Measurements from ENCODE around the gene SPEM2.

The SPEM2 gene

DNA sequence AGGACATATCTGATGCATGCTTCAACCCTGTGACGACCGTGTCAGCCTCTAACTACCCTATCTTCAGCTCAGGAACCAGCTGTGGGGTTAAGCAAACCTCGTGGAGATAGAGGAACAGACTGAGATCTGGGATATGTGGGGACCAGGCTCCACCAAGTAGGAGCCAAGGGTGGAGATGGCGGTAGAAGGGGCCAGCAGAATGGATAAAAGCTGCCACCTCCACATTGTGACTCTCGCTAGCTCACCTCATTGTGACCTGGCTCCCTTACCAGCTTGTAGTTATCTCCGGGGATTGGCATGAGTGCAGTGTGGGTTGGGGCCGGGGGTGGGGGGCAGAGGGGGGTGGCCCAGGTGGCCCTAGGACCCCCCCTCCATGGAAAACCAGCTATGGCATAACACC lies at the start of gene SPEM2:
SPEM2 (plus strand) TSS at position 301 of the 400 bp plus-strand sequence; CDS start at position 374, 73 bp downstream.
- no peak for DNase-seq (ENCODE audit: low read depth, low spot score)

DNA sequence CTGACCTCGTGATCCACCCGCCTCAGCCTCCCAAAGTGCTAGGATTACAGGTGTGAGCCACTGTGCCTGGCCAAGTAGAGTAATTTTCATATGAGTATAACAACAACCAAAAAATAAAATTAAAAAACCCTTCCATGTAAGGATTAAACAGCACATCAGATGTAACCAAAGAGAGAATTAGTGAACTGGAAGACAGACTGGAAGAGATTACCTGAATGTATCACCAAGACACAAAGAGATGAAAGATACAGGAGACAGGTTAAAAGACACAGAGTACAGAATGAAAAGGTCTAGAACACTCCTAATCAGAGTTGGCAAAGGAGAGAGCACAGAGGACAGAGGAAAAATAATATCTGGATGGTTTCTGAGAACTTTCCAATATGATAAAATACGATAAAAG lies 46.3 kb upstream of the SPEM2 start:
- DNase-seq (ENCODE audit: low read depth, low spot score): no peak

DNA sequence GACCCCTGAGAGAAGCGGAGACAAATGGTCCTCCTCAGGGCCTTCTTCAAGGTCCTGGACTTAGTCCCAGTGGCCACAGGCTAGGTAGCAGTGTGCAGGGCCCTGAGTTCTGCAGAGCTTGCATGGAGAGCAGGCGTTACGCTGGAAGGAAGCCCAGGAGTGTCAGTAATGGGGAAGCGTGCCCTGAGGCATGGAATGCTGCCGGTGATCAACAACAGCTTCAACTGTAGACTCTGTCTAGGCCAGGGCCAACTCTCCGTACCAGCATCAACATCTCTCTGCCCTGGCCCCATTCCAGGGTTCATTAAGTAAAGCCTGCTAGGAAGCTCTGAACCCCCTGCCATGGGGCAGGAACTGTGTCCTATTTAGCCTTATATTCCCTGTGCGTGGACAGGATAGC lies 45.1 kb upstream of the SPEM2 start:
- DNase-seq (ENCODE audit: low read depth, low spot score): peak; percentile 78

DNA sequence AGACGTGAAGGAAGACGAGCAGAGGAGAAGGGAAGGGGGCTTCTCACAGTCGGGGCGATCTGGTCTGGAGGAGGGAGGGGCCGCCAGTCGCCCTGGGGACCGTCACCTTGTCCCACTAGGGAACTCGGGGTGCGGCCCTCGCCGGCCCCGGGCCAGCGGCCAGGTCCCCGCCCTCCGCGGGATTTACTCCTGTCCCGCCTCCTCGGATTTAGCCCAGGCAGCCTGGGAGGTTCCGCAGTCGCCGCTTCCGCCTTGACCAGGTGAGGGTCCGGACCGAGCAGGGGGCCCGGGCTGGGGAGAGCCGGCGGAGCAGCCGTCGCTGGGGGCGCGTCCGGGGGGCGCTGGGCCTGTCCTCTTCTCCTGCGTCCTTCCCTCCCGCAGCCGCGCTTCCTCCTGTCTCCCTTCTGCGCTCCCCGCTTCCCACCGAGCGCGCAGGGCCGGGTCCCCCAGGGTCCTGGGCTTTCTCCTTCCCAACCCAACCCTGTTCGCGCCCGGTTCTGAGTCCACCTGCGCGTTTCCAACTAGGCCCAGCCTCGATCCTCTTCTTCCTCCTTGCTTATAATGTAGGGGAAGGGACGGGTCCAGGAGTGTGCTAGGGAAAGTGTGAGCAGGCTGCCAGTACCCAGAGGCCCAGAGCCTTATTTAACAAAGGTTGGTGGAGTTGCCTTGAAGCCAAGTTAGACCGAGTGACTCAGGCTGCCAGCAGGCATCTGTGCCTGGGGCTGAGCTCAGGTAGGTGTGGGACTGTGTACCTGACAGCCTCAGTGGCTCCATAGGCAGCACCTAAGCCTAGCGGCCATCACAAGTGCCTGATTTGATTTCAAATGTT lies 44.3 kb upstream of the SPEM2 start, which contains the start of gene TNK1:
TNK1 (plus strand) TSS at position 235 of the 829 bp plus-strand sequence. CDS start 1,838 bp downstream, outside the sequence.
- peak; percentile 51 for DNase-seq (ENCODE audit: low read depth, low spot score)

DNA sequence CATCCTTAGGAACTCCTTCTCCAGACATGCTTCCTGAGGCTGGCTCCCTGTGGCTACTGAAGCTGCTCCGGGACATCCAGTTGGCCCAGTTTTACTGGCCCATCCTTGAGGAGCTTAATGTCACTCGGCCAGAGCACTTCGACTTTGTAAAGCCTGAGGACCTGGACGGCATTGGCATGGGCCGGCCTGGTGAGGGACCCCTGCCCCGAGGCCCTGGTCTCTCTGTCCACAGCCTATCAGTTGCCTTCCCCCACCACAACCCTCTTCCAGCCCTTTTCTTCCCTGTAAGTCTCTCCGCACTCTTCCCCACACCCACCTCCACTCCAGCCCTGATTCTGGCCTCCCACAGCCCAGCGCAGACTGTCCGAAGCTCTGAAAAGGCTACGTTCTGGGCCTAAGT lies 42.5 kb upstream of the SPEM2 start:
- DNase-seq (ENCODE audit: low read depth, low spot score): peak; percentile 45

DNA sequence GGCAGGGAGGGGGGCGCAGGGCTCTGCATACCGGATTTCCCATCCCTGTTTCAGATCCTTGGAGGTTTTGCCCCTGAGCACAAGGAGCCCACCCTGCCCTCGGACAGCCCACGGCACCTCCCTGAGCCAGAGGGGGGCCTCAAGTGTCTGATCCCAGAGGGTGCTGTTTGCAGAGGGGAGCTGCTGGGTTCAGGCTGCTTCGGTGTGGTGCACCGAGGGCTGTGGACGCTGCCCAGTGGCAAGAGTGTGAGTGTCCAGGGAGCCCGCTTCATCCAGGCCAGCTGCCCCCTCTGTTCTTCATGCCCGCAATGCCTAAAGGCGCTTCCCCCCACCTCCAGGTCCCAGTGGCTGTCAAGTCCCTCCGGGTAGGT lies 42.1 kb upstream of the SPEM2 start:
- DNase-seq (ENCODE audit: low read depth, low spot score): no peak

DNA sequence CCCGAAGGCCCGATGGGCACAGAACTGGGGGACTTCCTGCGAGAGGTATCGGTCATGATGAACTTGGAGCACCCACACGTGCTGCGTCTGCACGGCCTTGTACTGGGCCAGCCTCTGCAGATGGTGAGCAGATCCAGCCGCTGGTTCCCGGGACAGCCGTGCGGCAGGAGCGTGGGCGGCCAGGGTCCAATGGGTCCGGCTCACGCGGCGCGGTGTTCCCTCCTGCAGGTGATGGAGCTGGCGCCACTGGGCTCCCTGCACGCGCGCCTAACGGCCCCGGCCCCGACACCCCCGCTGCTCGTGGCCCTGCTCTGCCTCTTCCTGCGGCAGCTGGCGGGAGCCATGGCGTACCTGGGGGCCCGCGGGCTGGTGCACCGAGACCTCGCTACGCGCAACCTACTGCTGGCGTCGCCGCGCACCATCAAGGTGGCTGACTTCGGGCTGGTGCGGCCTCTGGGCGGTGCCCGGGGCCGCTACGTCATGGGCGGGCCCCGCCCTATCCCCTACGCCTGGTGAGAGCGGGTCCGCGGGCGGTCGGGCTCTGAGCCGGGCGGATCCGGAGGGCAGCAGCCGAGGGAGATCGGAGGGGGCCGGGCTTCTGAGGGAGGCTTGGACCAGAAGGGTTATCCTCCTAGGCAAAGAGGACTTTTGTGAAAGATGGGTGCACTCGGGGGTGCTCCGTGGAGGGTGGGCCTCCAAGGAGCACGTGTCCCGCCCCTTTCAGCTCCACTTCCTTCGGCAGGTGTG lies 41.5 kb upstream of the SPEM2 start:
- DNase-seq (ENCODE audit: low read depth, low spot score): peak; percentile 87

DNA sequence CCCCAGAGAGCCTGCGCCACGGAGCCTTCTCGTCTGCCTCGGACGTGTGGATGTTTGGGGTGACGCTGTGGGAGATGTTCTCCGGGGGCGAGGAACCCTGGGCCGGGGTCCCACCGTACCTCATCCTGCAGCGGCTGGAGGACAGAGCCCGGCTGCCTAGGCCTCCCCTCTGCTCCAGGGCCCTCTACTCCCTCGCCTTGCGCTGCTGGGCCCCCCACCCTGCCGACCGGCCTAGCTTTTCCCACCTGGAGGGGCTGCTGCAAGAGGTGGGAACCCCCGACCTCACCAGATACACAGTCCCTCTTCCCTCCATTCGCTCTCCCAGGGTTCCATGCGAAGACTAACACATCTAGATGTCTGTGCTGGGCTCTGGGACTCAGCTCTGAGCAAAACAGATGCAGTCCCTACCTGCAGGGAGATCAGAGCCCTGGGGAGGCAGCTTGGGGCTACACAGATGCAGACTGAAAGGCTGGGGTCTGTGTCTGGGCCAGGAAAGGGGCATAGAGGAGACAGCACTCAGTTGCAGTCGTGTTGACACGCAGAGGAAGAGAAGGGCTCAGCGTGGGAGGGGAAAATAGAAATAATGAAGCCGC lies 40.8 kb upstream of the SPEM2 start:
- no peak for DNase-seq (ENCODE audit: low read depth, low spot score)

DNA sequence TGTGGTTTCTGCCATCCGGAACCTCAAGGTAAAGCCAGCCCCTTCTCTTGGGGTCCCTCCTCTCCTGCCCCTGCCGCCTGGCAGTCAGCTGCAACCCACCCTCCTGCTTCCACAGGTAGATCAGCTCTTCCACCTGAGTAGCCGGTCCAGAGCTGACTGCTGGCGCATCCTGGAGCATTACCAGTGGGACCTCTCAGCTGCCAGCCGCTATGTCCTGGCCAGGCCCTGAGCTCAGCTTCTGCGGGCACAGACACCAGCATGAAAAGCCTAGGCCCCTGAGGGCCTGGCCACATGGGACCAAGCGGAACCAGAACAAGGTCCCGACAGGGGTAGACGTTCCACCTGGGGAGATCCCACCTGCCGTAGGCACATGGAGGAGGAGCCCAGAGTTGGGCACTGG lies 36.6 kb upstream of the SPEM2 start:
- DNase-seq (ENCODE audit: low read depth, low spot score): no peak

DNA sequence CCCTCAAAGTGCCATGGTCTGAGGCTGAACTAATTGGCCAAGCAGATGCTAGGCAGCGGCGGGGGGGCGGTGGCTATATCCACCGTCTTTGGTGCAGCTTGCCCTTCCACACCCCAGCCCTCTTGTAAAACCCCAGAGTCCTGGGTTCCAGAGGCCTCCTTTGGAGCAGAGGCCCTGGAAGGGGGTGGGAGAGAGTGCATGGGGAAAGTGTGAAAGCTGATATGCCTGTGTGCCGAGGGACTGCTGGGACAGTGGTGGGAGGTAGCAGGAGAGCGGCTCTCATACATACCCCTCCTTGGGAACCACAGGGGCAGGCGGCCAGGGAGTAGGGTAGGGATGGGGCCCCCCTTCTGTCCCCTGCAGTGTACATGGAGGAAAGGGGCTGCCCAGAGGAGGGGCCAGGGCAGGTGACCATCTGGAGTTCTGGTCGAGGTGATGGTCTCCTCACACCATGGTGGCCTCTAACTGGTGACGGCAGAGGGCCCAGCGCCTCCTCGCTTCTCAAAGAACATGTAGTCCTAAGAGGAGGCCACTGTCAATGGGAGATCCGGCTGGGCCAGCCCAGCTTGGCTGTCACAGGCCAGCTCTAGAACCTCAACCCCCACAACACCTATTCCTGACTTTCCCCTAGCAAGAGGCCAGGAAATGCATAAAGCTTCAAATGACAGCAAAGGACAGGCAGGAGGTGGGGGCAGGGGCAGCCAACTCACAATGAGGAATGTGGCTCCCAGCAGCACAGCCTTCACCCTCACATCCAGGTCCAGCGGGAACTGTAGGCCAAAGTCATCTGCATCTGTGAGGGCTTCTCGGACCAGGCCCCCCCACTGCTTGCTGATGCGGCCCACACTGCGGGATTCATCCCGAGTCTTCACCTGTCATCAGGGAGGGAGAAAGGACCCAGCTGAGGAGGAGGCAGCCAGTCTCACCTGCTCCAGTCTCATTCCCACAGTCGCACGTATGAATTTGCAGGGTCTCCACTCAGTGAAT lies 35.2 kb upstream of the SPEM2 start:
- DNase-seq (ENCODE audit: low read depth, low spot score): no peak

DNA sequence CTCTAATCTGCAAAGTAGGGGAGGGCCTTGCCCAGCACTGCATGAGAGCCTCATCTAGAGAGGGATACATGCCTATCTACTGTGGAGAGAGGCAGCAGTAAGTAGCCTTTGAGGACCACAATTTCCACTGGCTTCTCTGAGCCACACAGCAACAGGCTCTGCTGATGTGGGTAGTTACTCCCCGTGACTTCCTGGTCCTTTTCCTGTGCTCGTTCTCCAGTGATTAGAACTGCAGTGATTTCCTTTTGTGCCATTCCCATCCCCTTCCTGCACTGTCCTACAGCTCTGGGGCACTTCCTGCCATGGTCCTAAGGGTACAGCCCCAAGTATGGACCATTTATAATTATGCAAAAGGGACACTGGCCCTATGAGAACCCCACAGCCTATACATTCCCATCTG lies 34.1 kb upstream of the SPEM2 start:
- DNase-seq (ENCODE audit: low read depth, low spot score): no peak

DNA sequence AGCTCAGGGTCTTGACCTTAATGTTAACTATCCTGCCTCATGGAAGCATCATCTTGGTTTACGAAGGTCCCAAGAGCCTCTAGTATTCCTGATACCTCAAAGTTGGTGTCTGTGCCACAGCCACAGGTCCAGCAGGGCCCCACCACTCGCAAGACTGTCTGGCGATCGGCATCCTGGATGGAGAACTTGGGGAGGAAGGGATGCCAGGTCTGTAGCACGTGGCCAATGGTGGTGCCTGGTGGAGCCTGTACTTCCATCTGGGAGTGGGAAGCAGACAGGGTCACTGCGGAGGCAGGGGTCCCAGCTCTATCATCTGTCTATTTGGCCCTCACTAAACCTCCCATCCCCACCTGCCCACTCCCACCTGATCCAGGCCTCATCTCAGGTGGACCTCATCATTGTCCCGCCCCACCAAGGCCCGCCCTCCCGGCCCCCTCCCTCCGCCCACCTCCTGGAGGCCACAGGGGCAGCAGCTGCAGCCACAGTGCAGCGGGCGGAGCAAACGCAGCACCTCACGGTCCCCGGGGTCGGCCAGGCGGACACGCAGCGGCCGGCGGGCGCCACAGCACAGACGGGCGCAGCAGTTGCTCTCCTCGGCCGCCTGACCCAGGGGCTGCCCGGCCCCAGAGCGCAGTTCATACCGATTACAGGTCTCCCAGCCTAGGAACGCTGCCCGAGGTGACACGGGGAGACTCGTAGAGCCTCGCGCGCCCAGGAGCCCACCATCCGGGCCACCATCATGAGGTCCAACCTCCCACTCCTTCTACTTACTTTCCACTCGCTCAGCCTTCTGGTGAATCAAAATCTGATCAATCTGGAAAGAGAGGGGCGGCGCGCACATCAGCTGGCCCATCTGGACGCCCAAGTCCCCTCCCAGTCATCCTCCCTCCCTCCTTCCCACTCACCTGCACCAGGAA lies 32.5 kb upstream of the SPEM2 start:
- DNase-seq (ENCODE audit: low read depth, low spot score): no peak

DNA sequence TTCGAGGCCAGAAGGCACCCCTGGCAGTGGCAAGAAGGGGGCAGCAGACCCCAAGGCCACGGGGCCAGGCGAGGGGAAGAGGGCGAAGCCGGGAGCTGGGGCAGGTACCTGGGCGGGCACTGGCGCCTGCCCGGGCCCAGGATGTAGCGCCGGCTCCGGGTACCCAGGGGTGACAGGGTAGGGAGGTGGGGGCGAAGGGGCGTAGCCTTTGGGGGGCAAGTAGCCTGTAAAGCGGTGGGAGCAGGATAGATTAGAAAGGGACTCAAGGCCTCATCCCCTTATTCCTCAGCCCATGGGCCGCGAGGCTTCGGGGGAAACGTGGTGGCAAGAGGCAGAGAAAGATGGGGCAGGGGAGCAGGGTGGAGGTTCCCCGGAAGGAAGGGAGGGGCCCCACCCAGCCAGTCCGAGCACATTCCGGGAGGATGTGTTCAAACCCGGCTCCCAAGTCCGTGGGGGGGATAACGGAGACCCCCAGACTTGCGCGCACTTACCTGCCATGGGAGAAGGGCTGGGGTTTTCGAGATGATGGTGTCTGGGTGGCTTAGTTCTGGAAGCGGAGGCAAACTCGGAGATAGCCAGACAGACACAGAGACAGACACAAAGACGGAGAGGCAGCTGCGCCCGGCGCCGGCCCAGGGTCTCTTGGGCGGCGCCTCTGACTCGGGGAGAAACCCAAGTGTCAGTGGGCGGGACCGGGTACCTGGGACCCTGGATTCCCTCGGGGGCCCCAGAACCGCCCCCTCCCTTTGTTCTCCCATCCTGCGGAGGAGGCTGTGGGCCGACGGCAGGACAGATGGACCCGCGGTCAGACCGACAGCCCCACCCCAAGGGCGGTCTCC lies 31.6 kb upstream of the SPEM2 start:
- DNase-seq (ENCODE audit: low read depth, low spot score): peak; percentile 37

DNA sequence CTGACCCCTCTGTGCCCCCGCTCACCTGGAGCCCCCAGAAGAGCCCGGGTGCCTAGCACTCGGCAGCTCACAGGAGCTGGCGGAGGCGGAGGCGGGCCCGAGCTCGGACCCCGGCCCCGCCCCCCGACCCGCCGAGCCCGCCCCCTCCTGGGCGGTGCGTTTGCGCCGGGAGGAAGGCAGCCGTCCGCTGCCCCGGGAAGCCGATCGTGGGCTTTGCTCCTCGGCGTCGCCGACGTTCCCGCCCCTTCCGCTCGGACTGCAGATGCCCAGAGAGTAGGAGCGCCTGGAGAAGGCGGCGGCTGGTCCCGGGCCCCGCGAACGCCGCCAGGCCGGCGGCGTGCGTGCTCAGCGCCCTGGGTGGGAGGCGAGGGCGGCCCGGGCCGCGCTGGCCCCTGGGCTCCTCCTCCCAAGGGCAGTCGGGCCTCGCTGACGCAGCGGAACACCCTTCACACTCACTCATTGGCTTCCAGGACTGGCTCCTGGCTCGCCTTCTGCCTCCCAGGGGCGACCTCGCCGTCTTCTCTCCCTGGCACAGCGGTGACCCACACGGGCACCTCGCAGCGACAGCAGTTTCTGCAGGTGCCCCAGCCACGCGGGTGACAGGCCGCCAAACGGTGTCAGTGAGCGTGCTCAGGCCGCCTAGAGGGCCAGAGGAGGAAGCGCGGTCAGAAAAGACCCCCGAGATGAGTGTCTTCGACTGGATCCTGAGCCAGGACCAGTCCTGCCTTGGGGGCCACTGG lies 30.8 kb upstream of the SPEM2 start, which contains the start of gene PLSCR3:
PLSCR3 (minus strand) TSS at position 74 of the 740 bp plus-strand sequence. CDS start 415 bp downstream, outside the sequence.
- DNase-seq (ENCODE audit: low read depth, low spot score): peak; percentile 80

DNA sequence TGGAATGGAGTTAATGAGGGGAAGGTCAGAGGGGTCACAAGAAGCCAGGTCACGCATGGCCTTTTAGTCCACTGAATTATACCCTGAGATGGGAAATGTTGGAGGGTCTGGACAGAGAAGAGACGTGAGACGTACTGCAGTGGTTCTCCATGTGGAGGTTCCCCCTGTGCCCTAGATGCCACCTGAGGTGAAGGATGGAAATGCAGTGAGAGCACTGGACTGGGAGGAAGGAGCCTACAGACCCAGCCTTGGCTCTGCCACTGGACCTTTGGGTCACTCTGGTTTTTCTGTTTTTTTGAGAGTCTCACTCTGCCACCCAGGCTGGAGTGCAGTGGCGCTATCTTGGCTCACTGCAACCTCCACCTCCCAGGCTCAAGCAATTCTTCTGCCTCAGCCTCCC lies 29.3 kb upstream of the SPEM2 start:
- DNase-seq (ENCODE audit: low read depth, low spot score): no peak

DNA sequence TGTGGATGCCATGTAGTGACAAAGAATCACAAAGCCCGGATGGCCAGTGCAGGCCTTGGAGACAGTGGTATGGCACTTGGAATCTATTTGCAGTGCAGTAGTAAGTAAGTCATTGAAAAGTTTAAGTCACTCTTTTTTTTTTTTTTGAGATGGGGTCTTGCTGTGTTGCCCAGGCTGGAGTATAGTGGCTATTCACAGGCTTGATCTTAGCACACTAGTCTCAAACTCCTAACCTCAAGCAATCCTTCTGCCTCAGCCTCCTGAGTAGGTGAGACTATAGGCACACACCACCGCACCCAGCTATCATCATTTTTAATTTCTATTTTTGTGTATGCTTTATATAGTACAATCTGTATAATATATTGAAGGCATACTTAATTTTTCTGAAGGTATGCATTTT lies 26.8 kb upstream of the SPEM2 start:
- DNase-seq (ENCODE audit: low read depth, low spot score): no peak

DNA sequence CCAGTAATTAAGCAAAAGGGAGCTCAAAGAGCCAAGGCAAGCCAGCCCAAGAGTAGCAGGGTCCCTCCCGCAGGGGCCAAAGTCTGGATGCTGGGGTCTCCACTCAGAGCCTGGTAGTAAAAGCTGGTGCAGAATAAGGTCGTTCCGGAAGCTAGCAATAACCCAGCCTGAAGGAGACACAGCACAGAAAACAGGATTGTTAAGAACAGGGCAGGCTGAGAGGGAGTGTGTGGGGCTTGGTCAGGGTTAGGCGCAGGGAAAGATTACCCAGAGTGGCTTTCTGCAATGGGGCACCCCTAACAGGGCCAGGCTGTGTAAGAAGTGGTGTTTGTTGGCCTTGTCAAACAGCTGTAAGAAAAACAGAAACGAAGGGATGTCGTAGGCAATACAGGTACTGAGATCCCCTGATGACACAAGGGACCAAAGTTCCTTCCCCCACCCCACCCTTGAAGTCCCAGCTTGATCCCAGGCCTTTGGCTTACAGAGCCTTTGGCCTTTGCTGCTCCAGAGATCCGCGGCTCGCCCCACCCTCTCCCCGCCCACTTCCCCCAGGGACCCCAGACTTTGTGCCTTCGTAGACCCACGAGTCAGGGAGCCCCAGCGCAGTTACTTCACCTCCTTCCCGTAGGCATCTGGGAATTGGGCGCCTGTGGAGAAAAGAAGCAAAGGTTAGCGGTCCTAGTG lies 22.2 kb upstream of the SPEM2 start:
- DNase-seq (ENCODE audit: low read depth, low spot score): no peak

DNA sequence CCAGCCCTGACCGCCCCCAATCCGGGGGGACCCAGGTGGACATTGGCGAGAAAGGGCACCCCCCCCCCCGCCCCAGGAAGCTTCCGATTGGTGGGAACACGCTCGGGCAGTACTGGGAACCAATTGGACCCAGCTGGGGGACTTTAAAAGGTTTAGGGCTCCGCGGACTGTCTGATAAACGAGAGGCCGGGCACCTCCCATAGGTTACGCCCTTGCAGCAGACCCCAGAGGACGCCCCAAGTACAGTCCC lies 21.8 kb upstream of the SPEM2 start:
- no peak for DNase-seq (ENCODE audit: low read depth, low spot score)
